BLaER1 (cell line): ENCODE data around the gene PCBD1.

ENCODE experiments used
- H3K27ac ChIP-seq: shearing (Covaris generic); formaldehyde crosslinking; 2 replicates; pipeline ENCODE4 v1.8.1; 2022
- H3K27me3 ChIP-seq: shearing (Covaris generic); formaldehyde crosslinking; 2 replicates; pipeline ENCODE4 v1.8.1; 2022
- H3K36me3 ChIP-seq: shearing (Covaris generic); formaldehyde crosslinking; 2 replicates; pipeline ENCODE4 v1.8.1; 2022
- H3K4me1 ChIP-seq: shearing (Covaris generic); formaldehyde crosslinking; 2 replicates; pipeline ENCODE4 v1.8.1; 2022
- H3K4me2 ChIP-seq: shearing (Covaris generic); formaldehyde crosslinking; 2 replicates; pipeline ENCODE4 v1.8.1; 2022
- H3K4me3 ChIP-seq: shearing (Covaris generic); formaldehyde crosslinking; 2 replicates; pipeline ENCODE4 v1.8.1; 2022
- H3K9ac ChIP-seq: shearing (Covaris generic); formaldehyde crosslinking; 2 replicates; pipeline ENCODE4 v1.8.1; 2022
- H3K9me3 ChIP-seq: shearing (Covaris generic); formaldehyde crosslinking; 2 replicates; pipeline ENCODE4 v1.8.1; 2022
- H4K20me1 ChIP-seq: shearing (Covaris generic); formaldehyde crosslinking; 2 replicates; pipeline ENCODE4 v1.8.1; 2022
- Cebpa-rat ChIP-seq: shearing (Covaris generic); IDR thresholded peaks from 2 replicates; pipeline ENCODE4 v1.8.1; 2022

Gene PCBD1

DNA sequence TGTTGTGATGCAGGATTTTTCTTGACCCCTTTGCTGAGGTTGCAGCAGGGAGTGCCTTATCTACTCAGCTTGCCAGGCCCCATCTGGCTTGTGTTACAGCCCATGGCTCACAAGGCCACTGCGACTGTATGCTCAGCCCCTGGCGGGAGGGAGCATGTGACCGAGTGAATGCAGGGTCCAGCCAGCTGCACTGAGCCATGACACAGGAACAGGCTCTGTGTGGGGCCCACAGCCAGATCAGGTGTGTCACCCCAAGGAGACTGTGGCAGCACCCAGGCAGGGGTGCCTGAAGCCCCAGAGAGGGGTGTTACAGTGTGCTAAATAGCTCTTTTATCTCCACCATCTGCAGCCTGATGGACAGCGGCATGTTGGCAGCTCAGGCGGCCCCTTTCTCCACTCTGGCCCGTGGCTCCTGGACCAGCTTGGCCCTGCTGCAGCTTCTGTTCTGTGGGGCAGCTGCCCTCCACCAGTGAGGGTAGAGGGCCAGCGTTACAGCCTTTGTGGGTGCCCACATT, 2.6 kb upstream of the PCBD1 start:
- no peak overlapping the region for H3K9ac ChIP-seq
- H3K27me3 ChIP-seq: no peaks in the 10 kb centered on the region
- no peak overlapping the region for H3K4me2 ChIP-seq
- H4K20me1 ChIP-seq: no peaks in the 10 kb centered on the region
- no peaks in the 10 kb centered on the region for H3K9me3 ChIP-seq
- no peaks in the 10 kb centered on the region for H3K36me3 ChIP-seq
- H3K4me3 ChIP-seq: no peak overlapping the region
- TF ChIP-seq Cebpa-rat: no peak
- H3K4me1 ChIP-seq: peaks cover 25% of the 10 kb centered on the region
- no peak overlapping the region for H3K27ac ChIP-seq

DNA sequence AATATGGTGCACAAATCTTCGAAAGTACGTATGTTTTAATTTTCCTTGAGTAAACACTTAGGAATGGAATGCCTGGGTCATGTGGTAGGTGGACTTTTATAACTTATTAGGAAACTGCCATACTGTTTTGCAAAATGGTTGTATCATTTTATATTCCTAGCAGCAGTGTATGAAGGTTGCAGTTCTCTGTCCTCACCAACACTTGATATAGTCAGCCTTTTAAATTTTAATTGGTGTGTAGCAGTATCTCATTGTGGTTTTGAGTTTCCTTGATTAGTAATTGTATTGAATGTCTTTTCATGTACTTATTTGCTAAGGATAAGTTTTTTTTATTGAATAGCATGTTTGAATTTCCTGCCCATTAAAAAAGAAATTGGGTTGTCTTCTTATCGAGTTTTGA, 926 bp upstream of the PCBD1 start:
- H3K27me3 ChIP-seq: no peaks in the 10 kb centered on the region
- H3K36me3 ChIP-seq: peaks cover 15% of the 10 kb centered on the region
- H3K27ac ChIP-seq: no peak overlapping the region
- no peak overlapping the region for H3K4me3 ChIP-seq
- H3K9ac ChIP-seq: no peak overlapping the region
- H3K9me3 ChIP-seq: no peaks in the 10 kb centered on the region
- TF ChIP-seq Cebpa-rat: no peak
- H3K4me1 ChIP-seq: peaks cover 37% of the 10 kb centered on the region
- H4K20me1 ChIP-seq: no peaks in the 10 kb centered on the region
- H3K4me2 ChIP-seq: peak overlapping the region; percentile 89

GRCh38 chr10:70886921-70887665, 1.3 kb downstream of the PCBD1 start:
- no peak for TF ChIP-seq Cebpa-rat
- peak overlapping the region; percentile 91; the same call in 1 of the 2 replicates for H3K9ac ChIP-seq
- H4K20me1 ChIP-seq: no peaks in the 10 kb centered on the region
- peaks cover 37% of the 10 kb centered on the region for H3K4me1 ChIP-seq
- H3K36me3 ChIP-seq: peaks cover 37% of the 10 kb centered on the region
- H3K9me3 ChIP-seq: no peaks in the 10 kb centered on the region
- peak overlapping the region; percentile 89 for H3K4me3 ChIP-seq
- no peaks in the 10 kb centered on the region for H3K27me3 ChIP-seq
- H3K4me2 ChIP-seq: peak overlapping the region; percentile 89
- 0 out of 2 replicates have a peak overlapping the region, but pooled peaks have one; percentile 11 for H3K27ac ChIP-seq

- Histone ChIP-seq H3K27me3 (no peaks in the 10 kb centered on the region), H3K9me3 (no peaks in the 10 kb centered on the region), H3K36me3 (peaks cover 46% of the 10 kb centered on the region), H4K20me1 (no peaks in the 10 kb centered on the region), H3K4me3 (no peak overlapping the region), H3K4me1 (peaks cover 37% of the 10 kb centered on the region), H3K4me2 (0 out of 2 replicates have a peak overlapping the region, but pooled peaks have one; percentile 16), H3K27ac (no peak overlapping the region), H3K9ac (no peak overlapping the region)
- no peak for TF ChIP-seq Cebpa-rat
Measured at GRCh38 chr10:70885931-70886903, 2.1 kb downstream of the PCBD1 start.

DNA sequence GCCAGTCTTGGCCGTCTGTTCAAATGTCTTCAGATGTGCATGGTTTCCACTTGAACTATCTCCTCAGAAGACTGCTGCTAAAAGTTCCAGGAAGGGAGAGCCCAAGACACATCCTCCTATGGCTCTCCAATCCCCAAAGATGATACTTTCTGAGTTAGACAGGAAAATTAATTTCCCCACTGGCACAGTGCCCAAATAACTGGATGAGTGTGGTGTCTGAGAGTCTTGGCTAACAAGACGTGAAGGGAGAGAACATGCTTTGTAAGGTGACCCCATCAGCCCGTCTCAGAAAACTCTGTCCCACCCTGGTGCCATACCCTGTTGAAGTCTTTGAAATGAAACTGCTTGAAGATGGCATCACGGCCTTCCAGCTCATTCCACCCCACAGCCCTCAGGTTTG, 2.9 kb downstream of the PCBD1 start:
- Histone ChIP-seq H3K27ac (no peak overlapping the region), H3K36me3 (peaks cover 48% of the 10 kb centered on the region), H3K4me1 (peaks cover 37% of the 10 kb centered on the region), H3K4me3 (no peak overlapping the region), H3K4me2 (no peak overlapping the region), H3K27me3 (no peaks in the 10 kb centered on the region), H3K9me3 (no peaks in the 10 kb centered on the region), H4K20me1 (no peaks in the 10 kb centered on the region), H3K9ac (no peak overlapping the region)
- no peak for TF ChIP-seq Cebpa-rat

GRCh38 chr10:70884741-70885140, 3.6 kb downstream of the PCBD1 start:
- Histone ChIP-seq H3K4me3 (no peak overlapping the region), H3K36me3 (peaks cover 48% of the 10 kb centered on the region), H3K9ac (no peak overlapping the region), H4K20me1 (no peaks in the 10 kb centered on the region), H3K9me3 (no peaks in the 10 kb centered on the region), H3K4me1 (peaks cover 39% of the 10 kb centered on the region), H3K27me3 (no peaks in the 10 kb centered on the region), H3K4me2 (no peak overlapping the region), H3K27ac (no peak overlapping the region)
- TF ChIP-seq Cebpa-rat: no peak

DNA sequence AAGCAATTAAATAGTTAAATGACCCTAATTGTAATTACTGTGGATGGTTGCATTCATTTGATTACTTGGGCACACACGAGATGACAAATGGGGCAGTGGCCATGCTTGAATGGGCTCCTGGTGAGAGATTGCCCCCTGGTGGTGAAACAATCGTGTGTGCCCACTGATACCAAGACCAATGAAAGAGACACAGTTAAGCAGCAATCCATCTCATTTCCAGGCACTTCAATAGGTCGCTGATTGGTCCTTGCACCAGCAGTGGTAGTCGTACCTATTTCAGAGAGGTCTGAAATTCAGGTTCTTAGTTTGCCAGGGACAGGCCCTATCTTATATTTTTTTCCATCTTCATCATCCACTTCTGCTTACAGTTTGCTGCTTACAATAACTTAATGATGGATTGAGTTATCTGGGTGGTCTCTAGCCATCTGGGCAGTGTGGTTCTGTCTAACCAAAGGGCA, 8.3 kb downstream of the PCBD1 start:
- no peak overlapping the region for H3K4me2 ChIP-seq
- TF ChIP-seq Cebpa-rat: no peak
- no peak overlapping the region for H3K27ac ChIP-seq
- no peaks in the 10 kb centered on the region for H3K9me3 ChIP-seq
- H4K20me1 ChIP-seq: peaks cover 32% of the 10 kb centered on the region; the same call in 1 of the 2 replicates
- H3K4me3 ChIP-seq: no peak overlapping the region
- peaks cover 71% of the 10 kb centered on the region for H3K36me3 ChIP-seq
- H3K27me3 ChIP-seq: no peaks in the 10 kb centered on the region
- H3K4me1 ChIP-seq: peaks cover 40% of the 10 kb centered on the region
- no peak overlapping the region for H3K9ac ChIP-seq

- Histone ChIP-seq H3K4me2 (peak overlapping the region; percentile 56), H3K36me3 (peaks cover 64% of the 10 kb centered on the region), H3K4me3 (no peak overlapping the region), H3K9ac (no peak overlapping the region), H3K4me1 (peaks cover 36% of the 10 kb centered on the region), H3K9me3 (no peaks in the 10 kb centered on the region), H4K20me1 (peaks cover 32% of the 10 kb centered on the region; the same call in 1 of the 2 replicates), H3K27me3 (no peaks in the 10 kb centered on the region), H3K27ac (no peak overlapping the region)
- no peak for TF ChIP-seq Cebpa-rat
Measured at GRCh38 chr10:70879207-70879606, 9.2 kb downstream of the PCBD1 start.

- peaks cover 27% of the 10 kb centered on the region for H3K4me1 ChIP-seq
- peaks cover 72% of the 10 kb centered on the region for H3K36me3 ChIP-seq
- H3K27ac ChIP-seq: no peak overlapping the region
- no peak for TF ChIP-seq Cebpa-rat
- no peak overlapping the region for H3K4me2 ChIP-seq
- H3K9me3 ChIP-seq: no peaks in the 10 kb centered on the region
- no peaks in the 10 kb centered on the region for H3K27me3 ChIP-seq
- H3K4me3 ChIP-seq: no peak overlapping the region
- H4K20me1 ChIP-seq: peaks cover 31% of the 10 kb centered on the region; the same call in 1 of the 2 replicates
- no peak overlapping the region for H3K9ac ChIP-seq
Measured at GRCh38 chr10:70874061-70874460, 14.3 kb downstream of the PCBD1 start.
